Nephron (organoid): Measurements from ENCODE around the gene LUC7L.

Source experiments
- H3K27ac Mint-ChIP-seq, 3 experiments: 2 replicates each; pipeline ENCODE4 v1.8.0; 2020; ENCODE audit warnings: mixed read lengths in 3 of 3, mild to moderate bottlenecking in 2 of 3, moderate library complexity in 1 of 3
- H3K27me3 Mint-ChIP-seq: 2 replicates; pipeline ENCODE4 v1.8.0; 2021; ENCODE audit warnings: low read depth, mild to moderate bottlenecking, moderate library complexity, mixed read lengths
- H3K36me3 Mint-ChIP-seq: 2 replicates; pipeline ENCODE4 v1.8.0; 2020; ENCODE audit warnings: low read depth, mixed read lengths
- H3K4me1 Mint-ChIP-seq: 2 replicates; pipeline ENCODE4 v1.8.0; 2020; ENCODE audit warnings: mixed read lengths
- H3K4me3 Mint-ChIP-seq, 3 experiments: 2 replicates each; pipeline ENCODE4 v1.8.0; 2020; ENCODE audit warnings: mild to moderate bottlenecking in 3 of 3, mixed read lengths in 3 of 3, moderate library complexity in 2 of 3
- H3K9me3 Mint-ChIP-seq: 2 replicates; pipeline ENCODE4 v1.8.0; 2020; ENCODE audit warnings: mixed read lengths
- CTCF ChIP-seq, 3 experiments: fragments of 200-600 bp; sonication (generic); IDR thresholded peaks; one replicate each; pipeline ENCODE4 v1.5.0; 2021; ENCODE audit warnings: antibody characterized with exemption in 3 of 3; ENCODE audit not compliant: unreplicated experiment in 3 of 3

The LUC7L gene

GRCh38 chr16:180681-181564 lies 48.3 kb downstream of the LUC7L start:
- TF ChIP-seq CTCF (IDR thresholded peaks at IDR 0.05; ENCODE audit: unreplicated experiment in 3 of 3) = no peak
- H3K4me1 Mint-ChIP-seq = peaks cover 6% of the 10 kb centered on the region
- peaks cover 37% of the 10 kb centered on the region for H3K27me3 Mint-ChIP-seq
- H3K27ac Mint-ChIP-seq = no peak overlapping the region
- peak overlapping the region in 2 of 3 experiments; percentile 44 to 46 for H3K4me3 Mint-ChIP-seq
- peaks cover 12% of the 10 kb centered on the region for H3K36me3 Mint-ChIP-seq
- no peaks in the 10 kb centered on the region for H3K9me3 Mint-ChIP-seq

GRCh38 chr16:180101-180675 lies 49.1 kb downstream of the LUC7L start, which contains the start of gene HBQ1:
Gene HBQ1 (plus strand): TSS chr16:180459. CDS start chr16:180487, 28 bp downstream.
- H3K9me3 Mint-ChIP-seq = no peaks in the 10 kb centered on the region
- H3K27ac Mint-ChIP-seq = no peak within 1 kb of the TSS
- peaks cover 44% of the 10 kb centered on the region for H3K27me3 Mint-ChIP-seq
- peak; percentile 65 to 75 (median 73) for TF ChIP-seq CTCF (IDR thresholded peaks at IDR 0.05; ENCODE audit: unreplicated experiment in 3 of 3)
- H3K36me3 Mint-ChIP-seq = peaks cover 6% of the 10 kb centered on the region
- peaks cover 6% of the 10 kb centered on the region for H3K4me1 Mint-ChIP-seq
- H3K4me3 Mint-ChIP-seq = peak within 1 kb of the TSS in 2 of 3 experiments; percentile 44 to 46

GRCh38 chr16:179211-180092 lies 49.8 kb downstream of the LUC7L start:
- Mint-ChIP-seq H3K27me3 (peaks cover 52% of the 10 kb centered on the region), H3K9me3 (peaks cover 3% of the 10 kb centered on the region), H3K4me1 (peaks cover 6% of the 10 kb centered on the region), H3K4me3 (peak overlapping the region in 1 of 3 experiments; percentile 43), H3K36me3 (peaks cover 3% of the 10 kb centered on the region), H3K27ac (no peak overlapping the region)
- TF ChIP-seq CTCF (IDR thresholded peaks at IDR 0.05; ENCODE audit: unreplicated experiment in 3 of 3) = no peak

GRCh38 chr16:178668-179015 lies 50.6 kb downstream of the LUC7L start:
- no peak overlapping the region for H3K4me3 Mint-ChIP-seq
- H3K9me3 Mint-ChIP-seq = peaks cover 4% of the 10 kb centered on the region
- peaks cover 3% of the 10 kb centered on the region for H3K36me3 Mint-ChIP-seq
- no peak overlapping the region for H3K27ac Mint-ChIP-seq
- H3K27me3 Mint-ChIP-seq = peaks cover 60% of the 10 kb centered on the region
- peaks cover 6% of the 10 kb centered on the region for H3K4me1 Mint-ChIP-seq
- no peak for TF ChIP-seq CTCF (IDR thresholded peaks at IDR 0.05; ENCODE audit: unreplicated experiment in 3 of 3)

- TF ChIP-seq CTCF (IDR thresholded peaks at IDR 0.05; ENCODE audit: unreplicated experiment in 3 of 3) = no peak
- peaks cover 3% of the 10 kb centered on the region for H3K36me3 Mint-ChIP-seq
- peak overlapping the region in 2 of 3 experiments; percentile 14 to 20 for H3K4me3 Mint-ChIP-seq
- H3K27me3 Mint-ChIP-seq = peaks cover 65% of the 10 kb centered on the region
- H3K27ac Mint-ChIP-seq = no peak overlapping the region
- H3K4me1 Mint-ChIP-seq = peaks cover 6% of the 10 kb centered on the region
- H3K9me3 Mint-ChIP-seq = peaks cover 4% of the 10 kb centered on the region
Observed at GRCh38 chr16:177981-178667, 51.1 kb downstream of the LUC7L start.
